SK-N-MC (cell line): ENCODE data around the gene SGTA.

ENCODE experiments used
- EZH2 ChIP-seq: fragments of 200-600 bp; sonication (generic); IDR thresholded peaks from one replicate; pipeline ENCODE4 v1.6.1; 2017; ENCODE audit warnings: antibody characterized with exemption
- FOXP2 ChIP-seq: optimal IDR thresholded peaks from 2 replicates; pipeline ENCODE3; 2011; ENCODE audit warnings: mild to moderate bottlenecking, moderate library complexity; ENCODE audit not compliant: insufficient read depth; ENCODE audit errors: extremely low read length, control extremely low read depth
- POLR2AphosphoS5 ChIP-seq: IDR thresholded peaks from 2 replicates; pipeline ENCODE4 v1.6.1; 2012; ENCODE audit warnings: mild to moderate bottlenecking, low read depth, low read length, borderline replicate concordance

DNA sequence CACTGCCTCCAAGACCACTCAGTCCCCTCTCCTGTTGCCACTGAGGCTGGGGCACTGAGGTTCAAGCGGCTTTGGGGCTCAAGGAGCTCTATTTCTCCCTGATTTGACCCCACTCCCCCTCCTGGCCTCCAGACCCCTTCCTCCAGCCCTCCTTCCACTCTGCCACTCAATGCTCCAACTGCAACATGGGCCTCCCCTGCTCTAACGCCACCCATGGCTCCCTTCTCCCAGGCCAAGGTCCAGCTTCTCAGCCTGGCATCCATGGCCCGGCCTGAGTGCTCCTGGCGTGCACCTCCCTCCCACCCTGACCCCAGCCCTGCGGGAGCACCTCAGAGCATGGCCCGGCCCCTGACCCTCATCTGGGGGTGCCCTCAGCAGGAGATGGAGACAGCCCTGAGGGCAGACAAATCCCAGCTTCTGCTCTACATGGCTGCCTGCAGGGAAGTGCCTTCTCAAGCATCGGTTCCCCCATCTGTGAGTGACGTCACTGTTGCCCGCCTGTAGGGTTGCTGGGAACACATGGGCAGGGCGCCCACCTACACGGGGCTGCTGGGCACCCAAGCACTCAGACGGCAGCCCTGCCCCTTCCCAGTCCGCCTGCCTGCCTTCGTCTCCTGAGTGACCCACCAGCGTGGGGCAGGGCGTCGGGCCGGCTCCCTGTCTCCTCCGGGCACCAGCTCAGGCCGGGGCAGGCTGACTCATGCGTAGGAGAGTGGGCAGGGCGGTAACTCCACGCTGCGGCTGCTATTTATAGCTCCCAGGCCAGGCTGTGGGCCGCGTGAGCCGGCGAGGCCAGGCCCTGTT is 60.3 kb downstream of the SGTA start:
- no peak for TF ChIP-seq EZH2
- no peak for TF ChIP-seq POLR2AphosphoS5
- no peak for TF ChIP-seq FOXP2
